Activated CD8-positive, alpha-beta T cell treated with anti-CD3 and anti-CD28 coated beads for 36 hours (primary cell): ENCODE data around the gene IRF7. TPM values are rescaled to one million over a fixed set of nuclear protein-coding genes. Genes with fewer than 3 reads are reported as not detected.

Experiments used
- ATAC-seq: fragments of 200-7000 bp; cut with Tn5 transposase; one replicate; pipeline ENCODE4 v1.10.0; 2021; ENCODE audit warnings: mild to moderate bottlenecking, moderate library complexity
- CTCF ChIA-PET: fragments of 350-600 bp; sonication (Branson Sonifier 250); formaldehyde crosslinking; loops from one replicate; lab custom pipeline; 2021; ENCODE audit warnings: antibody characterized with exemption; lab: Charles Lee
- POLR2A ChIA-PET: fragments of 350-600 bp; sonication (Branson Sonifier 250); formaldehyde crosslinking; loops from one replicate; lab custom pipeline; 2021; ENCODE audit warnings: antibody characterized with exemption; lab: Charles Lee
- DNase-seq: peaks from one replicate; pipeline ENCODE4 v3.0.0-alpha.2; 2020
- H3K27ac Mint-ChIP-seq: one replicate; pipeline ENCODE4 v1.8.0; 2021; ENCODE audit warnings: mild to moderate bottlenecking, mixed read lengths
- H3K27me3 Mint-ChIP-seq: one replicate; pipeline ENCODE4 v1.8.0; 2021; ENCODE audit warnings: mixed read lengths
- H3K36me3 Mint-ChIP-seq: one replicate; pipeline ENCODE4 v1.8.0; 2021; ENCODE audit warnings: low read depth, mixed read lengths
- H3K4me1 Mint-ChIP-seq: one replicate; pipeline ENCODE4 v1.8.0; 2021; ENCODE audit warnings: low read depth, mixed read lengths
- H3K4me3 Mint-ChIP-seq: one replicate; pipeline ENCODE4 v1.8.0; 2021; ENCODE audit warnings: mild to moderate bottlenecking, moderate library complexity, mixed read lengths
- H3K9me3 Mint-ChIP-seq: one replicate; pipeline ENCODE4 v1.8.0; 2021; ENCODE audit warnings: mixed read lengths
- CTCF ChIP-seq: fragments of 200-600 bp; IDR thresholded peaks from one replicate; pipeline ENCODE4 v1.8.0; 2022; ENCODE audit warnings: antibody characterized with exemption, mild to moderate bottlenecking
- intact Hi-C: fragments of 100-400 bp; cut with micrococcal nuclease; formaldehyde crosslinking; loops from one replicate; pipeline ENCODE4 v1.10.0; 2022
- total RNA-seq, 2 experiments: library from RNA; stranded (reverse); gene quantifications; one replicate each; pipeline ENCODE4 v1.2.3, GENCODE V29; 2021

IRF7 gene
- total RNA-seq, 2 experiments from 2014 or later = 34.6 to 37.5 TPM

- Mint-ChIP-seq H3K27ac (no peak overlapping the region), H3K4me3 (no peak overlapping the region), H3K27me3 (no peaks in the 10 kb centered on the region), H3K36me3 (peaks cover 5% of the 10 kb centered on the region), H3K9me3 (no peaks in the 10 kb centered on the region), H3K4me1 (no peaks in the 10 kb centered on the region)
- intact Hi-C loops = no loop called here
- ATAC-seq (no peak), DNase-seq (no peak)
- POLR2A ChIA-PET = interaction anchor here (1.2 kb wide), 1 partner anchor 36 kb away, joined by 5 read pairs; the partner anchor contains the start of gene TMEM80
- CTCF ChIA-PET = interaction anchor here (0.7 to 1.6 kb wide), 3 partner anchors 62 to 106 kb away, joined by 3 to 7 read pairs (median 4); no protein-coding TSS in a partner anchor
- no peak for TF ChIP-seq CTCF
Measured at GRCh38 chr11:660281-660680, 44.5 kb upstream of the IRF7 start.

- ChIA-PET POLR2A (interaction anchor here (0.6 kb wide), 1 partner anchor 129 kb away, joined by 3 read pairs; no protein-coding TSS in a partner anchor), CTCF (interaction anchor here (1.6 kb wide), 1 partner anchor 64 kb away, joined by 7 read pairs; no protein-coding TSS in a partner anchor)
- H3K27ac Mint-ChIP-seq = no peak overlapping the region
- TF ChIP-seq CTCF = no peak
- no peaks in the 10 kb centered on the region for H3K27me3 Mint-ChIP-seq
- no peaks in the 10 kb centered on the region for H3K9me3 Mint-ChIP-seq
- H3K4me3 Mint-ChIP-seq = no peak overlapping the region
- DNase-seq (no peak), ATAC-seq (no peak)
- intact Hi-C loops = no loop called here
- peaks cover 7% of the 10 kb centered on the region for H3K36me3 Mint-ChIP-seq
- no peaks in the 10 kb centered on the region for H3K4me1 Mint-ChIP-seq
Measured at GRCh38 chr11:659532-660085, 43.9 kb upstream of the IRF7 start.

- intact Hi-C loops = no loop called here
- peaks cover 9% of the 10 kb centered on the region for H3K36me3 Mint-ChIP-seq
- H3K4me3 Mint-ChIP-seq = no peak overlapping the region
- H3K27me3 Mint-ChIP-seq = no peaks in the 10 kb centered on the region
- DNase-seq = no peak
- H3K27ac Mint-ChIP-seq = no peak overlapping the region
- TF ChIP-seq CTCF = no peak
- no peaks in the 10 kb centered on the region for H3K4me1 Mint-ChIP-seq
- ChIA-PET POLR2A (no interaction called here), CTCF (no interaction called here)
- no peaks in the 10 kb centered on the region for H3K9me3 Mint-ChIP-seq
- ATAC-seq = no peak
Measured at GRCh38 chr11:657691-658126, 42.0 kb upstream of the IRF7 start.

GRCh38 chr11:656866-657265 is 41.1 kb upstream of the IRF7 start:
- ATAC-seq (no peak), DNase-seq (no peak)
- H3K9me3 Mint-ChIP-seq = no peaks in the 10 kb centered on the region
- no peaks in the 10 kb centered on the region for H3K4me1 Mint-ChIP-seq
- ChIA-PET CTCF (no interaction called here), POLR2A (interaction anchor here (0.6 kb wide), 1 partner anchor 151 kb away, joined by 3 read pairs; no protein-coding TSS in a partner anchor)
- H3K36me3 Mint-ChIP-seq = peaks cover 7% of the 10 kb centered on the region
- H3K27me3 Mint-ChIP-seq = no peaks in the 10 kb centered on the region
- intact Hi-C loops = no loop called here
- H3K4me3 Mint-ChIP-seq = no peak overlapping the region
- H3K27ac Mint-ChIP-seq = no peak overlapping the region
- no peak for TF ChIP-seq CTCF

GRCh38 chr11:656426-656825 is 40.7 kb upstream of the IRF7 start:
- Mint-ChIP-seq H3K36me3 (peaks cover 10% of the 10 kb centered on the region), H3K27me3 (no peaks in the 10 kb centered on the region), H3K4me1 (no peaks in the 10 kb centered on the region), H3K4me3 (no peak overlapping the region), H3K9me3 (no peaks in the 10 kb centered on the region), H3K27ac (no peak overlapping the region)
- TF ChIP-seq CTCF = no peak
- ATAC-seq (no peak), DNase-seq (no peak)
- intact Hi-C loops = no loop called here
- ChIA-PET CTCF (no interaction called here), POLR2A (interaction anchor here (0.6 kb wide), 1 partner anchor 151 kb away, joined by 3 read pairs; no protein-coding TSS in a partner anchor)
